Vagina (tissue), 2 donors: ENCODE data around the gene MS4A7. TPM values are rescaled to one million over a fixed set of nuclear protein-coding genes. Genes with fewer than 3 reads are reported as not detected.

Experiments
- DNase-seq, 2 donors: peaks; one replicate each; pipeline ENCODE4 v3.0.0-alpha.2; 2017; ENCODE audit errors: extremely low spot score in 2 of 2
- H3K27ac ChIP-seq: fragments of 200-600 bp; sonication (generic); one replicate; pipeline ENCODE4 v1.5.1; 2019
- H3K27me3 ChIP-seq: fragments of 200-600 bp; sonication (generic); one replicate; pipeline ENCODE4 v1.5.1; 2019
- H3K36me3 ChIP-seq, 2 donors: fragments of 200-600 bp; sonication (generic); one replicate each; pipeline ENCODE4 v1.5.1; 2017 to 2019
- H3K4me1 ChIP-seq: fragments of 200-600 bp; sonication (generic); one replicate; pipeline ENCODE4 v1.5.1; 2019
- H3K4me3 ChIP-seq, 2 donors: fragments of 200-600 bp; sonication (generic); 1 replicate in 1 of 2; 2 replicates in 1 of 2; pipeline ENCODE4 v1.5.1; 2016 to 2019
- H3K9me3 ChIP-seq: fragments of 200-600 bp; sonication (generic); one replicate; pipeline ENCODE4 v1.5.1; 2019
- POLR2A ChIP-seq, 2 donors: fragments of 450-650 bp; IDR thresholded peaks; one replicate each; pipeline ENCODE4 v1.6.1; 2017; ENCODE audit warnings: antibody characterized with exemption in 2 of 2, mild to moderate bottlenecking in 2 of 2, moderate library complexity in 2 of 2
- POLR2AphosphoS5 ChIP-seq, 2 donors: sonication (generic); formaldehyde crosslinking; IDR thresholded peaks; one replicate each; pipeline ENCODE4 v1.9.0; 2017; ENCODE audit warnings: antibody characterized with exemption in 2 of 2, mild to moderate bottlenecking in 2 of 2, low read depth in 1 of 2; ENCODE audit not compliant: insufficient read depth in 1 of 2
- intact Hi-C: fragments of 100-400 bp; cut with DNase I; formaldehyde crosslinking; loops from one replicate; pipeline ENCODE4 v1.15.1; 2023
- total RNA-seq: library from RNA; depleted of rRNA; stranded (reverse); fragments of >200 nt; gene quantifications from one replicate; pipeline ENCODE4 v1.2.3, GENCODE V29; 2016
- TF ChIP-seq, protein P1 (sequence below), 3 experiments: fragments of 450-650 bp in 2 of 3; fragments of 200-600 bp in 1 of 3; sonication (generic) in 1 of 3; IDR thresholded peaks; one replicate each; pipeline ENCODE4 v1.5.1; 2017 to 2019; ENCODE audit warnings: antibody characterized with exemption in 3 of 3, mild to moderate bottlenecking in 2 of 3, moderate library complexity in 2 of 3

MS4A7 gene
- total RNA-seq, 1 donor from 2014 or later, result 23.3 TPM

DNA sequence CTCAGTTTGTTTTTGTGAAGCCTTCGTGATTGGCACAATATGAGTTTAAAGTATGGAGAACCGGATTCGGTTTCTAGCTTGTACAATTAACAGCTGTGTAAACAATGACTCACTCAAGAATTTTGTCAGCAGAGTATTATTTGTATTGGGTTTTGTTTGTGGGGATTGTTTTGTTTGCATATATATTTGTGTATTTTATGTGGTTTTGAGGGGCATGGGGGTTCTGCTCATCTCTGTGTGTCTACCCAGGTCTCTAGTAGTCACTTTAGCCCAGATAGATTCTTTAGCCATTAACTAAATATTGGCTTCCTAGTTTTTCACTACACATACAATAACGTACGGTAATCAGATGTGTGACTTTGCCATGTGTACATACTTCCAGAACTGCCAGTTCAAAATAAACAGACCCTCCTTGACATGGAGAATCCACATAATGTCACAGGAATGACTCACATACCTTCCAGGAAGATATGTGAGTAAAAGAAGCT, 7.5 kb upstream of the MS4A7 start:
- Histone ChIP-seq H3K36me3 (no peaks in the 10 kb centered on the region), H3K4me1 (no peaks in the 10 kb centered on the region), H3K27me3 (no peaks in the 10 kb centered on the region), H3K4me3 (no peak overlapping the region), H3K9me3 (no peaks in the 10 kb centered on the region), H3K27ac (no peak overlapping the region)
- no peak for DNase-seq
- TF ChIP-seq, protein P1, sequence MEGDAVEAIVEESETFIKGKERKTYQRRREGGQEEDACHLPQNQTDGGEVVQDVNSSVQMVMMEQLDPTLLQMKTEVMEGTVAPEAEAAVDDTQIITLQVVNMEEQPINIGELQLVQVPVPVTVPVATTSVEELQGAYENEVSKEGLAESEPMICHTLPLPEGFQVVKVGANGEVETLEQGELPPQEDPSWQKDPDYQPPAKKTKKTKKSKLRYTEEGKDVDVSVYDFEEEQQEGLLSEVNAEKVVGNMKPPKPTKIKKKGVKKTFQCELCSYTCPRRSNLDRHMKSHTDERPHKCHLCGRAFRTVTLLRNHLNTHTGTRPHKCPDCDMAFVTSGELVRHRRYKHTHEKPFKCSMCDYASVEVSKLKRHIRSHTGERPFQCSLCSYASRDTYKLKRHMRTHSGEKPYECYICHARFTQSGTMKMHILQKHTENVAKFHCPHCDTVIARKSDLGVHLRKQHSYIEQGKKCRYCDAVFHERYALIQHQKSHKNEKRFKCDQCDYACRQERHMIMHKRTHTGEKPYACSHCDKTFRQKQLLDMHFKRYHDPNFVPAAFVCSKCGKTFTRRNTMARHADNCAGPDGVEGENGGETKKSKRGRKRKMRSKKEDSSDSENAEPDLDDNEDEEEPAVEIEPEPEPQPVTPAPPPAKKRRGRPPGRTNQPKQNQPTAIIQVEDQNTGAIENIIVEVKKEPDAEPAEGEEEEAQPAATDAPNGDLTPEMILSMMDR (IDR thresholded peaks at IDR 0.05), result no peak
- TF ChIP-seq POLR2A (IDR thresholded peaks at IDR 0.05), result no peak
- no peak for TF ChIP-seq POLR2AphosphoS5 (IDR thresholded peaks at IDR 0.05; ENCODE audit: insufficient read depth in 1 of 2, low read depth in 1 of 2)
- intact Hi-C loops, result no loop called here

DNA sequence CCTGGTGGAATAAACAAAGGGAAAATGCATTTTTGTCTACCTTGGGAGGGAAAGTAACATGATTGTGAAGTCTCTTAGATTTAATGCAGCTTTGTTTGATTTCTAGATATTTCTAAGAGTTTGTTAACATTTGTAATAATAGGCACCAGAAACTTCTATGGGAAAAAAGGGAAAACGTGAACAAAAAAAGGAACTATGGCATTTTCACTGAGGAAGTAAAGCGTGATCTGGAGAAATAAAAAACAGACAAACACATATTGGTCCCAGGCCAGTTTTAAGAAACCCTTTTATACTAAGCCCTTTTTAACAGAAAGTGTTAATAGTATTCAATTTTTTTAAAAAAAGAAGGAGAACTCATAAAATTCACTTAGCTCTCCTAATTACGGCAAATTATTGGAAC, 6.9 kb upstream of the MS4A7 start:
- no peaks in the 10 kb centered on the region for H3K27me3 ChIP-seq
- H3K4me3 ChIP-seq, result no peak overlapping the region
- intact Hi-C loops, result no loop called here
- no peaks in the 10 kb centered on the region for H3K9me3 ChIP-seq
- no peaks in the 10 kb centered on the region for H3K4me1 ChIP-seq
- TF ChIP-seq, protein P1 (IDR thresholded peaks at IDR 0.05), result no peak
- no peak for DNase-seq
- H3K27ac ChIP-seq, result no peak overlapping the region
- no peaks in the 10 kb centered on the region for H3K36me3 ChIP-seq

DNA sequence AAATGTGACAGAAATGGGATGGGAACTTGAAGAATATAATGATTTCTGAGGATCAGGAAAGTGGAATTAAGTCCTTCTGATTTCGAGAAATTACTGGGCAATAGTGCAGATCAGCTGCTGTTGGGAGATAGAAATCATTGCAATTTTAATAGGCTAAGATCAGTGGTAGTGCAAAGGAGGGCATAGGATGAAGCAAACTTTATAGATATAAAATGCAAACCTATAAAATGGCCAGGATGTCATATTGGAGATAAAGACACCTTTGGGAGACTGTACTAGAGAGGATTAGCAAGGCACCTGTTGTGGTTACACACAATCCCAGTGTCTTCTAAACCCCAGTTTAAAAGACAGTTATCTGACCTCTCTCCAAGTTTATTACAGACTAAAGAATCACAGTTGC, 6.5 kb upstream of the MS4A7 start:
- DNase-seq, result no peak
- H3K27ac ChIP-seq, result no peak overlapping the region
- no peaks in the 10 kb centered on the region for H3K4me1 ChIP-seq
- no peak overlapping the region for H3K4me3 ChIP-seq
- no peaks in the 10 kb centered on the region for H3K36me3 ChIP-seq
- TF ChIP-seq POLR2A (IDR thresholded peaks at IDR 0.05), result no peak
- TF ChIP-seq, protein P1 (IDR thresholded peaks at IDR 0.05), result no peak
- TF ChIP-seq POLR2AphosphoS5 (IDR thresholded peaks at IDR 0.05; ENCODE audit: insufficient read depth in 1 of 2, low read depth in 1 of 2), result no peak
- no peaks in the 10 kb centered on the region for H3K27me3 ChIP-seq
- intact Hi-C loops, result no loop called here
- H3K9me3 ChIP-seq, result no peaks in the 10 kb centered on the region

DNA sequence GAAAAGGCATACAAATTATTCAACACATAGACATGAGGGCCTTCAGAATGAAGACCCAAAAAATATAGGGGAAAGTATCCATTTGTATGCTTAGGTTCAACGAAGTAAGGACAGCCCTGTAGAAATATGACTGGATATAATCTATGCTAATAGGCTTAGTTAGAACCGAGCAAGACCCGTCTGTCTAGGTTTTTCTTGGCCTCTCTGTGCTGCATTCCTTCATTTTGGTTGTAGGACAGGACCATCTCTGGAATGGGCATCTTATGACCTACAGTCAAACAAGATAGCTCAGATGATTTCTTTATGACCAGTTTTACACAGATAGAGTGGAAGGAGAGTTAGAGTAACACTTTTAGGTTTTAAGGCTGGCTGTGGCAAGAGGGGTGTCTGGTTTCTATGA, 5.6 kb upstream of the MS4A7 start:
- no peak for DNase-seq

DNA sequence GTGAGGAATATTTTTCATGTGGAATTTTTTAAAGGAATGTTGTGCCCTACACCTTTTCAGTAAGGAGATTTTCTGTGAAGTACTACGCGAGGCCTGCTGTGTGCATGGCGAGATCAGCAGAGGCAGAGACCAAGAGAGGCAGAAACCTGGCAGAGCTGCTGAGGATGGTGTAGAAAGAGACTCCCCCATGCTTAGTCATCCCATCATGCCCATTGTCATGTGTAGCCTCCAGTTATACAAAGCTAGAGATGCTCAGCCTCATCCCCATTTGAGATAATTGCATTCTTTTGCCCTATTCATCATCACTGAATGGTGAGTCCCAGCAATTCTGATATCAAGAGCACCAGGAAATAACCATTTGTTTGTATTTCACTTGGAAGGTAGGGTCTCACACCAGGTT, 3.0 kb upstream of the MS4A7 start:
- no peaks in the 10 kb centered on the region for H3K9me3 ChIP-seq
- no peak overlapping the region for H3K4me3 ChIP-seq
- DNase-seq, result no peak
- TF ChIP-seq POLR2A (IDR thresholded peaks at IDR 0.05), result no peak
- TF ChIP-seq, protein P1 (IDR thresholded peaks at IDR 0.05), result no peak
- TF ChIP-seq POLR2AphosphoS5 (IDR thresholded peaks at IDR 0.05; ENCODE audit: insufficient read depth in 1 of 2, low read depth in 1 of 2), result no peak
- no peaks in the 10 kb centered on the region for H3K4me1 ChIP-seq
- intact Hi-C loops, result no loop called here
- H3K27ac ChIP-seq, result no peak overlapping the region
- H3K36me3 ChIP-seq, result no peaks in the 10 kb centered on the region
- H3K27me3 ChIP-seq, result no peaks in the 10 kb centered on the region

More for the DNA sequence above, 5.6 kb upstream of the MS4A7 start:
- Histone ChIP-seq H3K27me3 (no peaks in the 10 kb centered on the region), H3K27ac (no peak overlapping the region), H3K36me3 (no peaks in the 10 kb centered on the region), H3K4me3 (no peak overlapping the region), H3K9me3 (no peaks in the 10 kb centered on the region), H3K4me1 (no peaks in the 10 kb centered on the region)
- intact Hi-C loops, result no loop called here
- TF ChIP-seq, protein P1 (IDR thresholded peaks at IDR 0.05), result no peak
- TF ChIP-seq POLR2A (IDR thresholded peaks at IDR 0.05) (no peak), POLR2AphosphoS5 (IDR thresholded peaks at IDR 0.05; ENCODE audit: insufficient read depth in 1 of 2, low read depth in 1 of 2) (no peak)
